Ishikawa (cell line): ENCODE measurements around the gene RAB40C.

Source experiments
- CEBPB ChIP-seq: IDR thresholded peaks from 2 replicates; pipeline ENCODE4 v1.6.1; 2012
- CREB1 ChIP-seq: IDR thresholded peaks from 2 replicates; pipeline ENCODE4 v1.6.1; 2012; ENCODE audit warnings: low read depth
- EGR1 ChIP-seq: IDR thresholded peaks from 2 replicates; pipeline ENCODE4 v1.6.1; 2012
- EP300 ChIP-seq: IDR thresholded peaks from 2 replicates; pipeline ENCODE4 v1.6.1; 2012; ENCODE audit warnings: borderline replicate concordance
- FOXM1 ChIP-seq: IDR thresholded peaks from 2 replicates; pipeline ENCODE4 v1.6.1; 2012; ENCODE audit warnings: low read depth, borderline replicate concordance
- MAX ChIP-seq: IDR thresholded peaks from 2 replicates; pipeline ENCODE4 v1.6.1; 2012
- NFIC ChIP-seq: IDR thresholded peaks from 2 replicates; pipeline ENCODE4 v1.6.1; 2012
- RAD21 ChIP-seq: IDR thresholded peaks from 2 replicates; pipeline ENCODE4 v1.6.1; 2012; ENCODE audit warnings: low read depth
- REST ChIP-seq: IDR thresholded peaks from 2 replicates; pipeline ENCODE4 v1.6.1; 2012; ENCODE audit warnings: low read depth, mild to moderate bottlenecking
- TAF1 ChIP-seq: IDR thresholded peaks from 2 replicates; pipeline ENCODE4 v1.6.1; 2012; ENCODE audit warnings: low read depth, mild to moderate bottlenecking
- TCF12 ChIP-seq: IDR thresholded peaks from 2 replicates; pipeline ENCODE4 v1.6.1; 2012; ENCODE audit warnings: low read depth
- TEAD4 ChIP-seq: IDR thresholded peaks from 2 replicates; pipeline ENCODE4 v1.6.1; 2012
- USF1 ChIP-seq: IDR thresholded peaks from 2 replicates; pipeline ENCODE4 v1.6.1; 2012
- YY1 ChIP-seq: IDR thresholded peaks from 2 replicates; pipeline ENCODE4 v1.6.1; 2012; ENCODE audit warnings: low read depth
- ZBTB7A ChIP-seq: IDR thresholded peaks from 2 replicates; pipeline ENCODE4 v1.6.1; 2012; ENCODE audit warnings: low read depth

RAB40C gene

GRCh38 chr16:593807-594206 lies 3.9 kb downstream of the RAB40C start:
- no peak; the same call in 1 of the 2 replicates for TF ChIP-seq MAX

GRCh38 chr16:595094-595528 lies 5.2 kb downstream of the RAB40C start:
- TF ChIP-seq TAF1: no peak
- no peak for TF ChIP-seq MAX
- no peak for TF ChIP-seq CEBPB
- no peak for TF ChIP-seq CREB1
- no peak for TF ChIP-seq TEAD4
- no peak for TF ChIP-seq RAD21
- no peak for TF ChIP-seq NFIC
- no peak for TF ChIP-seq EGR1
- no peak for TF ChIP-seq REST
- TF ChIP-seq ZBTB7A: no peak
- no peak for TF ChIP-seq FOXM1
- TF ChIP-seq TCF12: no peak
- TF ChIP-seq USF1: no peak
- TF ChIP-seq EP300: no peak
- no peak for TF ChIP-seq YY1

GRCh38 chr16:595942-596735 lies 6.3 kb downstream of the RAB40C start:
- TF ChIP-seq CREB1: no peak
- no peak for TF ChIP-seq USF1
- TF ChIP-seq EP300: no peak
- no peak for TF ChIP-seq CEBPB
- TF ChIP-seq MAX: no peak
- no peak for TF ChIP-seq EGR1
- no peak for TF ChIP-seq RAD21

GRCh38 chr16:596736-597060 lies 6.8 kb downstream of the RAB40C start:
- TF ChIP-seq TAF1 (no peak), NFIC (no peak), TCF12 (no peak), REST (no peak), EGR1 (no peak), FOXM1 (no peak), RAD21 (no peak), CEBPB (no peak), EP300 (no peak), CREB1 (no peak), YY1 (no peak), TEAD4 (no peak), USF1 (no peak), MAX (no peak), ZBTB7A (no peak)

- TF ChIP-seq CEBPB: no peak
- no peak for TF ChIP-seq YY1
- no peak for TF ChIP-seq FOXM1
- no peak for TF ChIP-seq USF1
- TF ChIP-seq ZBTB7A: no peak
- no peak for TF ChIP-seq MAX
- no peak for TF ChIP-seq CREB1
- no peak for TF ChIP-seq TAF1
- no peak for TF ChIP-seq TEAD4
- TF ChIP-seq NFIC: no peak
- TF ChIP-seq TCF12: no peak
- no peak for TF ChIP-seq RAD21
- TF ChIP-seq EP300: no peak
- no peak for TF ChIP-seq REST
- TF ChIP-seq EGR1: no peak
Observed at GRCh38 chr16:598823-599739, 9.2 kb downstream of the RAB40C start.
